PC-9 (cell line): Measurements from ENCODE around the gene HTR2B.

Experiments used
- CTCF ChIP-seq: fragments of 200-600 bp; sonication (generic); conservative IDR thresholded peaks from 2 replicates; pipeline ENCODE4 v1.6.1; 2017; ENCODE audit warnings: mixed run types, antibody characterized with exemption, mild to moderate bottlenecking, moderate library complexity
- EZH2 ChIP-seq: fragments of 200-600 bp; sonication (generic); IDR thresholded peaks from 2 replicates; pipeline ENCODE4 v1.8.0; 2017; ENCODE audit warnings: antibody characterized with exemption, low read depth

- no peak for TF ChIP-seq CTCF
- TF ChIP-seq EZH2, result no peak
Measured at GRCh38 chr2:231170055-231170454, 45.2 kb upstream of the HTR2B start.
